Gastroesophageal sphincter (tissue), 3 donors: ENCODE measurements around the gene SLC38A1.

Source experiments
- EP300 ChIP-seq: sonication (generic); formaldehyde crosslinking; IDR thresholded peaks from one replicate; pipeline ENCODE4 v1.6.1; 2017; ENCODE audit warnings: antibody characterized with exemption, mild to moderate bottlenecking
- TF ChIP-seq, protein P1 (sequence below), 4 experiments: fragments of 200-600 bp in 2 of 4; fragments of 450-650 bp in 2 of 4; sonication (generic) in 1 of 4; IDR thresholded peaks; one replicate each; pipeline ENCODE4 v1.5.1; 2017 to 2019; ENCODE audit warnings: antibody characterized with exemption in 4 of 4, mild to moderate bottlenecking in 2 of 4, moderate library complexity in 2 of 4

DNA sequence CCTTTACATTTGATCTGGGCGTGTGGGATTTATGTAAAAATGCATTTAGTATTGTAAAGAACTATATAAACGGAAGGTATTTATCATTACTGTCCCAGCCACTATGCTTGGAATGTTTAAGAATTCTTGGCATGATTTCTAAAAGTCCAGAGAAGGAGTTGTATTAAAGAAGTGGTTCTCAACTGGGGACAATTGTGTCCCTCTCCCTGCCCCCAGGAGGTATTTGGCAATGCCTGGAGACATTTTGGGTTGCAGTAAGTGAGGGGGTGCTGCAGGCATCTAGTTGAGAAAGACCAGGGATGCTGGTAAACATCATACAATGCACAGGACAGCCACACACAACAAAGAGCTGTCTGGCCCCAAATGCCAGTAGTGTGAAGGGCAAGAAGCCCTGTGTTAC, 7.2 kb downstream of the SLC38A1 start:
- TF ChIP-seq, protein P1, sequence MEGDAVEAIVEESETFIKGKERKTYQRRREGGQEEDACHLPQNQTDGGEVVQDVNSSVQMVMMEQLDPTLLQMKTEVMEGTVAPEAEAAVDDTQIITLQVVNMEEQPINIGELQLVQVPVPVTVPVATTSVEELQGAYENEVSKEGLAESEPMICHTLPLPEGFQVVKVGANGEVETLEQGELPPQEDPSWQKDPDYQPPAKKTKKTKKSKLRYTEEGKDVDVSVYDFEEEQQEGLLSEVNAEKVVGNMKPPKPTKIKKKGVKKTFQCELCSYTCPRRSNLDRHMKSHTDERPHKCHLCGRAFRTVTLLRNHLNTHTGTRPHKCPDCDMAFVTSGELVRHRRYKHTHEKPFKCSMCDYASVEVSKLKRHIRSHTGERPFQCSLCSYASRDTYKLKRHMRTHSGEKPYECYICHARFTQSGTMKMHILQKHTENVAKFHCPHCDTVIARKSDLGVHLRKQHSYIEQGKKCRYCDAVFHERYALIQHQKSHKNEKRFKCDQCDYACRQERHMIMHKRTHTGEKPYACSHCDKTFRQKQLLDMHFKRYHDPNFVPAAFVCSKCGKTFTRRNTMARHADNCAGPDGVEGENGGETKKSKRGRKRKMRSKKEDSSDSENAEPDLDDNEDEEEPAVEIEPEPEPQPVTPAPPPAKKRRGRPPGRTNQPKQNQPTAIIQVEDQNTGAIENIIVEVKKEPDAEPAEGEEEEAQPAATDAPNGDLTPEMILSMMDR (IDR thresholded peaks at IDR 0.05), result no peak
- no peak for TF ChIP-seq EP300
